Subcutaneous adipose tissue (tissue), 4 donors: ENCODE results near the gene SLC4A2. TPM values are rescaled to one million over a fixed set of nuclear protein-coding genes. Genes with fewer than 3 reads are reported as not detected.

Experiments
- CTCF ChIP-seq: fragments of 450-650 bp; IDR thresholded peaks from one replicate; pipeline ENCODE4 v1.5.1; 2016; ENCODE audit warnings: low read depth, mild to moderate bottlenecking, control low read depth, antibody characterized with exemption, moderate library complexity
- total RNA-seq, 4 donors: library from RNA; depleted of rRNA; stranded (reverse); fragments of >200 nt; gene quantifications; one replicate each; pipeline ENCODE4 v1.1.0, GENCODE V29; 2016

SLC4A2 gene
- total RNA-seq, 4 donors from 2014 or later, result 40.1 to 65.0 (median 44.6) TPM

- TF ChIP-seq CTCF, result no peak
Observed at GRCh38 chr7:151035026-151035717, 24.2 kb upstream of the SLC4A2 start.

DNA sequence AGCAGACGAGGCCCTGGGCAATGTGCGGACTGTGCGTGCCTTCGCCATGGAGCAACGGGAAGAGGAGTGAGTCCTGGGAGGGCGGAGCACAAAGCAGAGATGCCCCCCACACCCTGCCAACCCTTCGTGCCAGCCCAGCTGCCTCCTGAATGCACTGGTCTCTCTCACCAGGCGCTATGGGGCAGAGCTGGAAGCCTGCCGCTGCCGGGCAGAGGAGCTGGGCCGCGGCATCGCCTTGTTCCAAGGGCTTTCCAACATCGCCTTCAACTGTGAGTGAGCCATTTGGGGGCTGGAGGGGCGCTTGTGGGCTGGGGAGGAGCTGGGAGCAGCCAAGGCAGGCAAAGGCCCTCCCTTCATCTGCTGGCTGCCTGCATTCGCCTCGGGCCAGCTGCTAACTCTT lies 23.5 kb upstream of the SLC4A2 start:
- TF ChIP-seq CTCF, result no peak

GRCh38 chr7:151038951-151039849 lies 20.2 kb upstream of the SLC4A2 start:
- no peak for TF ChIP-seq CTCF

DNA sequence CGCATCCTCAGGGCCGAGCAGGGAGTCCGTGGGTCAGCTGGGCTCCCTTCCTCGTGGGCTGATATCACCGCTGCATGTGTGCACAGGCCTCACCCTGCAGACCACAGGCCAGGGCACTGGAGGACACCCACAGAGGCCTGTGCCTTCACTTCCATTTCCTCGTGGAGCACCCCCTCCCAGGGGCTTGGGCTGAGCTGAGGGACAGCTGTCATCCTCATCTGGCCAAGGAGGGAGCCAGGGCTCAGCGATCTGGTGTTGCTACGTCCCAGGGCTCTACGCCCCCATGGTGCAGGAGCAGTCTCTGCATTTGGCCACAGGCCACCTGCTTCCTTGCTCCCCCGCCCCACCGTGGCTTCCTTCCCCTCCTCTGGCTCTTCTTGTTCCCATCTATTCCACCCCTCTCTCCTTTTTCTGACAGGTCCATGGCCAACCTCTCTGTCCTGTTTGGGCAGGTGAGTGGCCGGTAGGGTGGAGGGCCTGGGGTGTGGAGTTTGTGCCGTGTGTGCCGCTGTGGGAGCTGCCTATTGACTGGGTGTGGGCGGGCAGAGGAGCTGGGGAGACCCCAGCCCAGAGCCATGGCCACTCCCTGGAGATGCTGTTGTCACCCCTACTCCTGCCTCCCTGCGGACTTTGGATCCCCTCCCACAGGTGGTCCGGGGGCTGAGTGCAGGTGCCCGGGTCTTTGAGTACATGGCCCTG lies 19.4 kb upstream of the SLC4A2 start:
- no peak for TF ChIP-seq CTCF

DNA sequence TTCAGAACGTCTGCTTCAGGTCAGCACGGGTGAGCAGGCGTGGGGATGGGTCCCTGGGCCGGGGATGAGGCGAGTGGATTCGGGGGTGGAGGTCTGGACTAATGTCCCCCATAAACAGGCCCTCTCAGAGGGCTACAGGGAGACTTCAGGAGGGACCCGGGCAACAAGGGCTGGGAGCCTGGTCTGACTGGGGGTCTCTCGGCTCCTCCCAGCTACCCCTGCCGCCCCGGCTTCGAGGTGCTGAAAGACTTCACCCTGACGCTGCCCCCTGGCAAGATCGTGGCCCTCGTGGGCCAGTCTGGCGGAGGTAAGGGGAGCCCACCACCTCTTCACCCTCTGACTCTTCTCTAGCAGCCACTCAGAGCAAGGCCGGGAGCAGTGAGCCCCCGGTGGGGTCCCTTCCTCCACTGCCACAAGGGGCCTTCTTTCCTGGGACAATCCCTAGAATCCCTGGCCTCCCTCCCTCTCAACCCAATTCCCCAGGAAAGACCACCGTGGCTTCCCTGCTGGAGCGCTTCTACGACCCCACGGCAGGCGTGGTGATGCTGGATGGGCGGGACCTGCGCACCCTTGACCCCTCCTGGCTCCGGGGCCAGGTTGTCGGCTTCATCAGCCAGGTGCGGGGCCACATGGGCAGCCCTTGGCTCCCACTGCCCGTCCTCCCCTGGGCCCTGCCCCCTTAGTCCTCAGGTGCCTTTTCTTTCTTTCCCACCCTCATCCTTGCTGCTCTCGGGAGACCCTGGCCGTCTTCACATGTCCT lies 18.6 kb upstream of the SLC4A2 start:
- no peak for TF ChIP-seq CTCF

GRCh38 chr7:151043959-151044358 lies 15.4 kb upstream of the SLC4A2 start:
- TF ChIP-seq CTCF, result no peak
